ENCODE data around the gene ELMO1. TPM values are rescaled to one million over a fixed set of nuclear protein-coding genes. Genes with fewer than 3 reads are reported as not detected.
A peak's percentile ranks its signal among the peaks of the same experiment; 100 is the strongest.

The ELMO1 gene
- total RNA-seq, 1 experiment from 2014 or later, result not detected

- no TSS peak for BruUV-seq (replicated peaks)
- H3K4me2 ChIP-seq (ENCODE audit: low read length), result no peak overlapping the region
- H3K36me3 ChIP-seq (ENCODE audit: low read depth, low read length), result no peaks in the 10 kb centered on the region
- H3F3A ChIP-seq (ENCODE audit: low read length, unreplicated experiment), result no peaks in the 10 kb centered on the region
- H3K9ac ChIP-seq (ENCODE audit: low read length), result no peak overlapping the region
- H4K20me1 ChIP-seq (ENCODE audit: low read length), result no peaks in the 10 kb centered on the region
- no peaks in the 10 kb centered on the region for H3K9me3 ChIP-seq (ENCODE audit: low read length)
- no peaks in the 10 kb centered on the region for H3K79me2 ChIP-seq (ENCODE audit: low read length)
- H3K27me3 ChIP-seq (ENCODE audit: low read length), result no peaks in the 10 kb centered on the region
- no peak for DNase-seq
- H3K9me2 ChIP-seq (replicated peaks; ENCODE audit: low read length), result no peaks in the 10 kb centered on the region
- 0 out of 2 replicates have a peak, but pooled peaks cover 3% of the 10 kb centered on the region for H3K4me1 ChIP-seq (ENCODE audit: insufficient read depth, low read length)
- no peak overlapping the region for H3K4me3 ChIP-seq (ENCODE audit: low read length)
- ATAC-seq, result no peak
- no peak overlapping the region for H2AFZ ChIP-seq (ENCODE audit: low read length)
- ChIA-PET POLR2A (ENCODE audit: unreplicated experiment) (no interaction called here), CTCF (no interaction called here)
- no peak overlapping the region for H3K27ac ChIP-seq (ENCODE audit: low read length)
- TF ChIP-seq EZH2 (IDR thresholded peaks at IDR 0.05; ENCODE audit: low read length, unreplicated experiment) (no peak), EZH2phosphoT487 (IDR thresholded peaks at IDR 0.05; ENCODE audit: borderline replicate concordance, low read length) (no peak), CTCF (conservative IDR thresholded peaks at IDR 0.05; ENCODE audit: low read depth, low read length) (no peak)
- intact Hi-C loops (cut with micrococcal nuclease), result no loop called here
These were observed 551.6 kb downstream of the ELMO1 start for GRCh38 chr7:36896956-36897590.

- Histone ChIP-seq H2AFZ (ENCODE audit: low read length) (no peak overlapping the region), H3K79me2 (ENCODE audit: low read length) (no peaks in the 10 kb centered on the region), H3K9ac (ENCODE audit: low read length) (no peak overlapping the region), H3K4me3 (ENCODE audit: low read length) (no peak overlapping the region), H3K9me2 (replicated peaks; ENCODE audit: low read length) (no peaks in the 10 kb centered on the region), H3F3A (ENCODE audit: low read length, unreplicated experiment) (no peaks in the 10 kb centered on the region), H4K20me1 (ENCODE audit: low read length) (no peaks in the 10 kb centered on the region), H3K27ac (ENCODE audit: low read length) (no peak overlapping the region), H3K9me3 (ENCODE audit: low read length) (no peaks in the 10 kb centered on the region), H3K36me3 (ENCODE audit: low read depth, low read length) (no peaks in the 10 kb centered on the region), H3K27me3 (ENCODE audit: low read length) (no peaks in the 10 kb centered on the region), H3K4me1 (ENCODE audit: insufficient read depth, low read length) (0 out of 2 replicates have a peak, but pooled peaks cover 3% of the 10 kb centered on the region), H3K4me2 (ENCODE audit: low read length) (no peak overlapping the region)
- ATAC-seq (no peak), DNase-seq (no peak)
- BruUV-seq (replicated peaks), result no TSS peak
- POLR2A ChIA-PET (ENCODE audit: unreplicated experiment), result no interaction called here
- TF ChIP-seq EZH2 (IDR thresholded peaks at IDR 0.05; ENCODE audit: low read length, unreplicated experiment), result no peak
- no peak for TF ChIP-seq EZH2phosphoT487 (IDR thresholded peaks at IDR 0.05; ENCODE audit: borderline replicate concordance, low read length)
- no peak for TF ChIP-seq CTCF (conservative IDR thresholded peaks at IDR 0.05; ENCODE audit: low read depth, low read length)
- CTCF ChIA-PET, result no interaction called here
- intact Hi-C loops (cut with micrococcal nuclease), result no loop called here
These were observed 552.2 kb downstream of the ELMO1 start for GRCh38 chr7:36896418-36896817.

GRCh38 chr7:36895192-36895591 is 553.5 kb downstream of the ELMO1 start:
- CTCF ChIA-PET, result no interaction called here
- Histone ChIP-seq H3K27ac (ENCODE audit: low read length) (no peak overlapping the region), H3K4me1 (ENCODE audit: insufficient read depth, low read length) (0 out of 2 replicates have a peak, but pooled peaks cover 3% of the 10 kb centered on the region), H3K9ac (ENCODE audit: low read length) (no peak overlapping the region), H3K9me2 (replicated peaks; ENCODE audit: low read length) (no peaks in the 10 kb centered on the region), H3K36me3 (ENCODE audit: low read depth, low read length) (no peaks in the 10 kb centered on the region), H3K79me2 (ENCODE audit: low read length) (no peaks in the 10 kb centered on the region), H3K4me2 (ENCODE audit: low read length) (no peak overlapping the region), H3K9me3 (ENCODE audit: low read length) (no peaks in the 10 kb centered on the region), H3K4me3 (ENCODE audit: low read length) (no peak overlapping the region), H2AFZ (ENCODE audit: low read length) (no peak overlapping the region), H4K20me1 (ENCODE audit: low read length) (no peaks in the 10 kb centered on the region), H3F3A (ENCODE audit: low read length, unreplicated experiment) (no peaks in the 10 kb centered on the region), H3K27me3 (ENCODE audit: low read length) (no peaks in the 10 kb centered on the region)
- BruUV-seq (replicated peaks), result no TSS peak
- POLR2A ChIA-PET (ENCODE audit: unreplicated experiment), result no interaction called here
- TF ChIP-seq EZH2 (IDR thresholded peaks at IDR 0.05; ENCODE audit: low read length, unreplicated experiment) (no peak), EZH2phosphoT487 (IDR thresholded peaks at IDR 0.05; ENCODE audit: borderline replicate concordance, low read length) (no peak), CTCF (conservative IDR thresholded peaks at IDR 0.05; ENCODE audit: low read depth, low read length) (no peak)
- DNase-seq (peak; percentile 57), ATAC-seq (no peak)
- intact Hi-C loops (cut with micrococcal nuclease), result no loop called here
